Iris pigment epithelial cell (primary cell): Measurements from ENCODE around the gene PHAF1.
A peak's percentile ranks its signal among the peaks of the same experiment; 100 is the strongest.

Experiments
- DNase-seq: peaks from one replicate; pipeline ENCODE4 v3.0.0-alpha.2; 2011; ENCODE audit warnings: low read depth

Gene PHAF1

GRCh38 chr16:67180166-67180565 lies 70.4 kb downstream of the PHAF1 start:
- DNase-seq, result no peak

GRCh38 chr16:67181346-67181745 lies 71.6 kb downstream of the PHAF1 start:
- peak; percentile 74 for DNase-seq

GRCh38 chr16:67182288-67182687 lies 72.5 kb downstream of the PHAF1 start:
- DNase-seq, result no peak

- DNase-seq, result no peak
These were observed 73.5 kb downstream of the PHAF1 start for GRCh38 chr16:67183284-67183626.

- peak; percentile 99 for DNase-seq
These were observed 74.1 kb downstream of the PHAF1 start, which contains the start of gene MATCAP1 for GRCh38 chr16:67183627-67184452. MATCAP1 (minus strand) TSS chr16:67183963; CDS start chr16:67180610, 3,353 bp downstream.

GRCh38 chr16:67184453-67184994 lies 74.8 kb downstream of the PHAF1 start:
- no peak for DNase-seq

GRCh38 chr16:67184995-67185650 lies 75.4 kb downstream of the PHAF1 start:
- DNase-seq, result peak; percentile 89

GRCh38 chr16:67185651-67186134 lies 76.0 kb downstream of the PHAF1 start:
- no peak for DNase-seq

- no peak for DNase-seq
These were observed 76.8 kb downstream of the PHAF1 start for GRCh38 chr16:67186550-67186950.

- no peak for DNase-seq
These were observed 77.6 kb downstream of the PHAF1 start for GRCh38 chr16:67187175-67187890.

- DNase-seq, result no peak
These were observed 78.6 kb downstream of the PHAF1 start for GRCh38 chr16:67188323-67188722.

- DNase-seq, result no peak
These were observed 79.1 kb downstream of the PHAF1 start for GRCh38 chr16:67188798-67189197.

GRCh38 chr16:67190041-67190440 lies 80.3 kb downstream of the PHAF1 start, which contains the start of gene EXOC3L1:
EXOC3L1 (minus strand) TSS chr16:67190136; CDS start chr16:67189676, 460 bp downstream.
- no peak for DNase-seq

GRCh38 chr16:67190448-67191399 lies 81.0 kb downstream of the PHAF1 start:
- DNase-seq, result peak; percentile 62

- DNase-seq, result no peak
These were observed 81.8 kb downstream of the PHAF1 start for GRCh38 chr16:67191411-67191994.

- peak; percentile 94 for DNase-seq
These were observed 82.4 kb downstream of the PHAF1 start, which contains the start of gene E2F4 for GRCh38 chr16:67191995-67192681. E2F4 (plus strand) TSS chr16:67192155; CDS start chr16:67192228, 73 bp downstream.

GRCh38 chr16:67192781-67193361 lies 83.1 kb downstream of the PHAF1 start:
- no peak for DNase-seq

- no peak for DNase-seq
These were observed 83.8 kb downstream of the PHAF1 start for GRCh38 chr16:67193536-67193935.

- DNase-seq, result no peak
These were observed 84.5 kb downstream of the PHAF1 start for GRCh38 chr16:67194260-67194659.

GRCh38 chr16:67195676-67196075 lies 85.9 kb downstream of the PHAF1 start:
- no peak for DNase-seq
